H9 (cell line): ENCODE results near the gene SLC9A9. TPM values are rescaled to one million over a fixed set of nuclear protein-coding genes. Genes with fewer than 3 reads are reported as not detected.
A peak's percentile ranks its signal among the peaks of the same experiment; 100 is the strongest.

ENCODE experiments used
- DNase-seq: peaks from one replicate; pipeline ENCODE4 v3.0.0-alpha.2; 2017
- H2AFZ ChIP-seq: one replicate; pipeline ENCODE4 v1.6.1; 2013; ENCODE audit warnings: mild to moderate bottlenecking, low read length, control low read depth, moderate library complexity
- H2AK5ac ChIP-seq: 2 replicates; pipeline ENCODE4 v1.6.1; 2013; ENCODE audit warnings: low read length, control low read depth, mixed read lengths; ENCODE audit not compliant: insufficient read length
- H2BK120ac ChIP-seq: one replicate; pipeline ENCODE4 v1.6.1; 2013; ENCODE audit warnings: low read depth, mild to moderate bottlenecking, low read length, control low read depth, inconsistent platforms; ENCODE audit not compliant: poor library complexity, severe bottlenecking
- H2BK12ac ChIP-seq: 2 replicates; pipeline ENCODE4 v1.6.1; 2013; ENCODE audit warnings: low read length, control low read depth, mixed read lengths, low read depth; ENCODE audit not compliant: insufficient read length
- H2BK15ac ChIP-seq: 2 replicates; pipeline ENCODE4 v1.6.1; 2013; ENCODE audit warnings: low read depth, low read length, control low read depth
- H2BK20ac ChIP-seq: one replicate; pipeline ENCODE4 v1.6.1; 2013; ENCODE audit warnings: low read depth, mild to moderate bottlenecking, low read length, control low read depth, inconsistent platforms; ENCODE audit not compliant: poor library complexity, severe bottlenecking
- H2BK5ac ChIP-seq: 2 replicates; pipeline ENCODE4 v1.6.1; 2013; ENCODE audit warnings: low read length, control low read depth, mixed read lengths; ENCODE audit not compliant: insufficient read length
- H3K14ac ChIP-seq: 2 replicates; pipeline ENCODE4 v1.6.1; 2013; ENCODE audit warnings: low read length, control low read depth; ENCODE audit not compliant: insufficient read depth
- H3K18ac ChIP-seq: 2 replicates; pipeline ENCODE4 v1.6.1; 2013; ENCODE audit warnings: low read depth, mild to moderate bottlenecking, mixed read lengths, low read length, control low read depth; ENCODE audit not compliant: insufficient read length
- H3K23ac ChIP-seq: 2 replicates; pipeline ENCODE4 v1.6.1; 2013; ENCODE audit warnings: low read length, control low read depth, mixed read lengths, low read depth; ENCODE audit not compliant: insufficient read length
- H3K23me2 ChIP-seq: 2 replicates; pipeline ENCODE4 v1.6.1; 2013; ENCODE audit warnings: low read depth, mild to moderate bottlenecking, mixed read lengths, low read length, control low read depth; ENCODE audit not compliant: insufficient read length, poor library complexity, severe bottlenecking
- H3K27ac ChIP-seq: 2 replicates; pipeline ENCODE4 v1.5.1; 2013; ENCODE audit warnings: low read length, control low read depth, mixed read lengths, low read depth; ENCODE audit not compliant: insufficient read length
- H3K27me3 ChIP-seq: 2 replicates; pipeline ENCODE4 v1.6.1; 2013; ENCODE audit warnings: low read length, control low read depth, inconsistent platforms; ENCODE audit not compliant: insufficient read depth
- H3K4ac ChIP-seq: 2 replicates; pipeline ENCODE4 v1.6.1; 2013; ENCODE audit warnings: low read depth, mild to moderate bottlenecking, control low read depth, inconsistent platforms, low read length, moderate library complexity
- H3K4me1 ChIP-seq: 2 replicates; pipeline ENCODE4 v1.6.1; 2013; ENCODE audit warnings: low read length, control low read depth, inconsistent platforms; ENCODE audit not compliant: insufficient read depth
- H3K4me2 ChIP-seq: 2 replicates; pipeline ENCODE4 v1.6.1; 2013; ENCODE audit warnings: low read length, control low read depth, mixed read lengths; ENCODE audit not compliant: insufficient read length, insufficient read depth
- H3K56ac ChIP-seq: 2 replicates; pipeline ENCODE4 v1.6.1; 2013; ENCODE audit warnings: low read depth, mild to moderate bottlenecking, mixed read lengths, low read length, control low read depth; ENCODE audit not compliant: insufficient read length
- H3K79me1 ChIP-seq: 2 replicates; pipeline ENCODE4 v1.6.1; 2013; ENCODE audit warnings: low read depth, mild to moderate bottlenecking, moderate library complexity, low read length, control low read depth, inconsistent platforms; ENCODE audit not compliant: insufficient read depth, poor library complexity, severe bottlenecking
- H3K79me2 ChIP-seq: 2 replicates; pipeline ENCODE4 v1.6.1; 2013; ENCODE audit warnings: low read length, control low read depth, inconsistent platforms; ENCODE audit not compliant: insufficient read depth
- H3K9ac ChIP-seq: 2 replicates; pipeline ENCODE4 v1.6.1; 2013; ENCODE audit warnings: low read length, control low read depth, mixed read lengths; ENCODE audit not compliant: insufficient read length; ENCODE audit errors: extremely low read depth
- H3K9me3 ChIP-seq: one replicate; pipeline ENCODE4 v1.6.1; 2013; ENCODE audit warnings: low read depth, low read length, inconsistent platforms; ENCODE audit not compliant: control insufficient read depth
- H3T11ph ChIP-seq: one replicate; pipeline ENCODE4 v1.6.1; 2013; ENCODE audit warnings: mild to moderate bottlenecking, low read length, control low read depth, inconsistent platforms
- H4K20me1 ChIP-seq: one replicate; pipeline ENCODE4 v1.6.1; 2013; ENCODE audit not compliant: control insufficient read depth, insufficient read length, insufficient read depth
- H4K5ac ChIP-seq: 2 replicates; pipeline ENCODE4 v1.6.1; 2013; ENCODE audit warnings: low read depth, mild to moderate bottlenecking, mixed read lengths, low read length, control low read depth; ENCODE audit not compliant: insufficient read length
- H4K8ac ChIP-seq: replicated peaks from 2 replicates; pipeline ENCODE4 v1.6.1; 2013; ENCODE audit warnings: low read length, control low read depth, mixed read lengths, low read depth; ENCODE audit not compliant: insufficient read length
- H4K91ac ChIP-seq: 2 replicates; pipeline ENCODE4 v1.6.1; 2013; ENCODE audit warnings: low read depth, mild to moderate bottlenecking, moderate library complexity, mixed read lengths, low read length, control low read depth; ENCODE audit not compliant: insufficient read length
- H3K27ac Mint-ChIP-seq, 3 experiments: 2 replicates in 2 of 3; 3 replicates in 1 of 3; pipeline ENCODE4 v1.8.0; 2020 to 2021; ENCODE audit warnings: mixed read lengths in 3 of 3, mild to moderate bottlenecking in 1 of 3, moderate library complexity in 1 of 3
- H3K27me3 Mint-ChIP-seq: 2 replicates; pipeline ENCODE4 v1.8.0; 2021; ENCODE audit warnings: low read depth, mild to moderate bottlenecking, moderate library complexity, mixed read lengths
- H3K36me3 Mint-ChIP-seq, 3 experiments: 2 replicates in 2 of 3; 3 replicates in 1 of 3; pipeline ENCODE4 v1.8.0; 2020 to 2021; ENCODE audit warnings: low read depth in 3 of 3, mixed read lengths in 3 of 3; ENCODE audit not compliant: insufficient read depth in 1 of 3
- H3K4me1 Mint-ChIP-seq, 2 experiments: 2 replicates each; pipeline ENCODE4 v1.8.0; 2020; ENCODE audit warnings: mixed read lengths in 2 of 2
- H3K4me3 Mint-ChIP-seq, 2 experiments: 2 replicates in 1 of 2; 3 replicates in 1 of 2; pipeline ENCODE4 v1.8.0; 2020 to 2021; ENCODE audit warnings: mild to moderate bottlenecking in 2 of 2, mixed read lengths in 2 of 2, moderate library complexity in 1 of 2
- H3K9me3 Mint-ChIP-seq, 2 experiments: 2 replicates in 1 of 2; 3 replicates in 1 of 2; pipeline ENCODE4 v1.8.0; 2020; ENCODE audit warnings: mild to moderate bottlenecking in 2 of 2, mixed read lengths in 2 of 2, moderate library complexity in 1 of 2
- CTCF ChIP-seq: fragments of 200-600 bp; sonication (generic); conservative IDR thresholded peaks from 3 replicates; pipeline ENCODE4 v1.8.0; 2021; ENCODE audit warnings: antibody characterized with exemption, mild to moderate bottlenecking
- WGBS: extraction: QIAGEN DNeasy Blood & Tissue Kit; methylation state at CpG from one replicate; pipeline ENCODE4 v1.1.7; 2013; ENCODE audit warnings: missing lambda C conversion rate, low lambda C conversion rate, mixed read lengths; ENCODE audit not compliant: insufficient read length; ENCODE audit errors: extremely low coverage; 5-methylcytosine and 5-hydroxymethylcytosine counted together
- long read RNA-seq: library from polyadenylated mRNA; unstranded; transcript quantifications from one replicate; pipeline ENCODE4 v2.0.0, GENCODE V29; 2020
- total RNA-seq: library from RNA; stranded (reverse); gene quantifications from 2 replicates; pipeline ENCODE4 v1.2.1, GENCODE V29; 2021

SLC9A9 gene
- total RNA-seq, result 0.35 and 0.48 TPM in 2 replicates
- long read RNA-seq, partial matches to known transcripts, result 0 of 1 reads
- long read RNA-seq, other reads (novel, unspliced or antisense), result 1 of 1 reads

DNA sequence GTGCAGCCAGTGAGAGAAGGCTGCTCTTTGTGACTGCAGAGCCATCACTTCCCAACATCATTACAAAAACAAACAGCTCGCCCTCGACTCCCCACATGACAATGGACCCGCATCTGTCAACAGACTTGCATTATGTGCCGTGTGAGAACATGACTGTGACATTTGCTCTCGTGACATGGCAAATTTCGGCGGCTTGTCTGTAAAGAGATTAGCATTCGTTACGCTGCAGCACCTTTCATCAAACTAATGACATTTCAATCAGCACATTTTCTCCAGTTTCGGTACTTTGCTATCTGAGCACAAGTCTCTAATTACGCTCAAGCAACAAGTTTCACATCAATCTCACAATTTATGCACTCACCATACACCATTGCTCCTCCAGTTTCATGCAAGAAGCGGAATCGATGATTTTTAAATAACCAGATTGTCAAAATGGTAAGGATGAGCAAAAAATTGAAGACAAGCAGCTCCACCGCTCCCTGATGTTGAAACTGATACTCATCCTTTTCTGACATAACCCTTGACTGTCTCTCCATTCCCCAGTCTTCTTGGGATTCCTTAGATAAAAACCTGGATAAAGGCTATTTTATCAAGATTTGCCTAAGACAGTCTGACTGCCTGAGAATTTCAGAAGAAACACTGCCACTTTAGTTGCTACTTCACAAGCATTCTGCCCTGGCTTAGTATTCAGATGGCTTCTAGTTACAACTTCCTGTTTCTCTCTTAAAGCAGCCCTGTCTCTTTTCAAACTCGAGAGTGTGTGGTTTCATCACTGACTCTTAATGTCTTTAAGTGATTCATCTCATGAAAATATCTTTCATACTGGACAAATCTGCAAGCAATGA lies at the start of gene SLC9A9:
TSS of gene SLC9A9 (minus strand) at position 682 of the 845 bp plus-strand sequence. CDS start at position 536, 146 bp downstream.
- H3K27ac ChIP-seq, result no peak within 1 kb of the TSS
- H3K23me2 ChIP-seq, result no peaks in the 10 kb centered on the region
- Mint-ChIP-seq H3K4me3 (peak within 1 kb of the TSS; percentile 59 to 80), H3K36me3 (no peaks in the 10 kb centered on the region), H3K9me3 (no peaks in the 10 kb centered on the region), H3K27me3 (no peaks in the 10 kb centered on the region), H3K4me1 (peaks cover 25% of the 10 kb centered on the region in 2 experiments), H3K27ac (peak within 1 kb of the TSS; percentile 14 to 92 (median 66); a peak in 5 of 7 replicates)
- no peaks in the 10 kb centered on the region; the same call in 1 of the 2 replicates for H3K4me1 ChIP-seq
- H3K4me2 ChIP-seq, result peak within 1 kb of the TSS; percentile 80
- H3K4ac ChIP-seq, result no peak within 1 kb of the TSS
- no peaks in the 10 kb centered on the region for H3K79me1 ChIP-seq
- no peak within 1 kb of the TSS for H4K5ac ChIP-seq
- WGBS, result no CpG with 5 or more reads among the region's 15 CpGs
- no peak within 1 kb of the TSS for H2BK12ac ChIP-seq
- H2BK15ac ChIP-seq, result no peak within 1 kb of the TSS
- no peak within 1 kb of the TSS for H2BK5ac ChIP-seq
- no peak within 1 kb of the TSS for H4K91ac ChIP-seq
- no peak within 1 kb of the TSS for H3T11ph ChIP-seq
- no peak within 1 kb of the TSS for H2BK120ac ChIP-seq
- no peak within 1 kb of the TSS for H2AK5ac ChIP-seq
- no peak within 1 kb of the TSS for H3K56ac ChIP-seq
- no peaks in the 10 kb centered on the region for H3K79me2 ChIP-seq
- no peaks in the 10 kb centered on the region for H3K9me3 ChIP-seq
- no peak within 1 kb of the TSS for H4K8ac ChIP-seq
- TF ChIP-seq CTCF, result no peak
- H2AFZ ChIP-seq, result peak within 1 kb of the TSS; percentile 94
- H3K14ac ChIP-seq, result no peak within 1 kb of the TSS; the same call in 1 of the 2 replicates
- H4K20me1 ChIP-seq, result no peaks in the 10 kb centered on the region
- H3K27me3 ChIP-seq, result no peaks in the 10 kb centered on the region
- no peak within 1 kb of the TSS for H3K9ac ChIP-seq
- H3K23ac ChIP-seq, result no peak within 1 kb of the TSS
- no peak within 1 kb of the TSS for H2BK20ac ChIP-seq
- DNase-seq, result peak; percentile 36
- H3K18ac ChIP-seq, result no peak within 1 kb of the TSS
